Measurements from ENCODE around the gene MRPL21. TPM values are rescaled to one million over a fixed set of nuclear protein-coding genes. Genes with fewer than 3 reads are reported as not detected.

Gene MRPL21
- total RNA-seq, 2 donors from 2014 or later = 63.8 to 64.9 TPM

- no peak overlapping the region for H3K4me3 Mint-ChIP-seq
Observed at GRCh38 chr11:68878022-68878421, 25.6 kb downstream of the MRPL21 start.

GRCh38 chr11:68872216-68873003, 31.2 kb downstream of the MRPL21 start:
- no peaks in the 10 kb centered on the region for H3K27me3 ChIP-seq (ENCODE audit: control insufficient read depth, insufficient read depth, low read length, poor library complexity, severe bottlenecking)
- Mint-ChIP-seq H3K27ac (no peak overlapping the region), H3K27me3 (ENCODE audit: insufficient read depth) (no peaks in the 10 kb centered on the region), H3K9me3 (no peaks in the 10 kb centered on the region), H3K36me3 (ENCODE audit: low read depth) (no peaks in the 10 kb centered on the region), H3K4me1 (peaks cover 51% of the 10 kb centered on the region), H3K4me3 (no peak overlapping the region)
- H3K27ac ChIP-seq (ENCODE audit: low read depth, low read length) = no peak overlapping the region
- no peak for TF ChIP-seq CTCF (conservative IDR thresholded peaks at IDR 0.05)
- H3K36me3 ChIP-seq (ENCODE audit: control insufficient read depth, insufficient read depth, low read length) = no peaks in the 10 kb centered on the region
- WGBS, 2 experiments (ENCODE audit: insufficient coverage in 1 of 2, insufficient read length in 1 of 2) = 86 to 93% methylated on average over 12 of the region's 12 CpGs
- no peak overlapping the region for H3K4me3 ChIP-seq (ENCODE audit: low read length)
- peaks cover 4% of the 10 kb centered on the region for H3K4me1 ChIP-seq (ENCODE audit: control insufficient read depth, insufficient read depth, low read length)
- H3K9me3 ChIP-seq (ENCODE audit: control insufficient read depth, low read length) = no peaks in the 10 kb centered on the region
- H3K9ac ChIP-seq (ENCODE audit: extremely low read depth, low read length, poor library complexity, severe bottlenecking) = no peak overlapping the region
- no peak for DNase-seq

More at GRCh38 chr11:68878022-68878421, 25.6 kb downstream of the MRPL21 start:
- WGBS, 2 experiments (ENCODE audit: insufficient coverage in 1 of 2, insufficient read length in 1 of 2) = 93 to 100% methylated on average over 2 to 7 of the region's 7 CpGs
- DNase-seq = no peak
- H3K27ac ChIP-seq (ENCODE audit: low read depth, low read length) = no peak overlapping the region
- TF ChIP-seq CTCF (conservative IDR thresholded peaks at IDR 0.05) = no peak
- H3K4me3 ChIP-seq (ENCODE audit: low read length) = no peak overlapping the region
- no peaks in the 10 kb centered on the region for H3K9me3 Mint-ChIP-seq
- H3K36me3 ChIP-seq (ENCODE audit: control insufficient read depth, insufficient read depth, low read length) = no peaks in the 10 kb centered on the region
- peaks cover 6% of the 10 kb centered on the region for H3K36me3 Mint-ChIP-seq (ENCODE audit: low read depth)
- H3K9ac ChIP-seq (ENCODE audit: extremely low read depth, low read length, poor library complexity, severe bottlenecking) = no peak overlapping the region
- H3K9me3 ChIP-seq (ENCODE audit: control insufficient read depth, low read length) = no peaks in the 10 kb centered on the region
- H3K27me3 ChIP-seq (ENCODE audit: control insufficient read depth, insufficient read depth, low read length, poor library complexity, severe bottlenecking) = no peaks in the 10 kb centered on the region
- H3K4me1 ChIP-seq (ENCODE audit: control insufficient read depth, insufficient read depth, low read length) = peaks cover 5% of the 10 kb centered on the region
- peaks cover 23% of the 10 kb centered on the region for H3K4me1 Mint-ChIP-seq
- no peak overlapping the region for H3K27ac Mint-ChIP-seq
- no peaks in the 10 kb centered on the region for H3K27me3 Mint-ChIP-seq (ENCODE audit: insufficient read depth)

- H3K4me1 ChIP-seq (ENCODE audit: control insufficient read depth, insufficient read depth, low read length) = peaks cover 4% of the 10 kb centered on the region
- H3K4me3 ChIP-seq (ENCODE audit: low read length) = no peak overlapping the region
- DNase-seq = no peak
Observed at GRCh38 chr11:68870470-68870869, 33.2 kb downstream of the MRPL21 start.

More at GRCh38 chr11:68870470-68870869, 33.2 kb downstream of the MRPL21 start:
- no peaks in the 10 kb centered on the region for H3K9me3 Mint-ChIP-seq
- H3K9me3 ChIP-seq (ENCODE audit: control insufficient read depth, low read length) = no peaks in the 10 kb centered on the region
- H3K4me3 Mint-ChIP-seq = peak overlapping the region; percentile 47
- H3K9ac ChIP-seq (ENCODE audit: extremely low read depth, low read length, poor library complexity, severe bottlenecking) = no peak overlapping the region
- no peaks in the 10 kb centered on the region for H3K36me3 ChIP-seq (ENCODE audit: control insufficient read depth, insufficient read depth, low read length)
- peaks cover 51% of the 10 kb centered on the region for H3K4me1 Mint-ChIP-seq
- peak overlapping the region; percentile 49 for H3K27ac Mint-ChIP-seq
- no peak overlapping the region for H3K27ac ChIP-seq (ENCODE audit: low read depth, low read length)
- no peaks in the 10 kb centered on the region for H3K36me3 Mint-ChIP-seq (ENCODE audit: low read depth)
- H3K27me3 Mint-ChIP-seq (ENCODE audit: insufficient read depth) = no peaks in the 10 kb centered on the region
- 78 to 89% methylated on average over 9 of the region's 9 CpGs for WGBS, 2 experiments (ENCODE audit: insufficient coverage in 1 of 2, insufficient read length in 1 of 2)
- no peak for TF ChIP-seq CTCF (conservative IDR thresholded peaks at IDR 0.05)
- H3K27me3 ChIP-seq (ENCODE audit: control insufficient read depth, insufficient read depth, low read length, poor library complexity, severe bottlenecking) = no peaks in the 10 kb centered on the region
